SHP77 (cell line): ENCODE data around the gene EBF3.

ENCODE experiments used
- DNase-seq, 2 experiments: peaks; one replicate each; lab custom pipeline; 2025; lab: John Stamatoyannopoulos, UW

Gene EBF3

GRCh38 chr10:129909531-129910256, 54.4 kb downstream of the EBF3 start:
- DNase-seq: no peak

- no peak for DNase-seq
Measured at GRCh38 chr10:129909080-129909479, 55.0 kb downstream of the EBF3 start.

DNA sequence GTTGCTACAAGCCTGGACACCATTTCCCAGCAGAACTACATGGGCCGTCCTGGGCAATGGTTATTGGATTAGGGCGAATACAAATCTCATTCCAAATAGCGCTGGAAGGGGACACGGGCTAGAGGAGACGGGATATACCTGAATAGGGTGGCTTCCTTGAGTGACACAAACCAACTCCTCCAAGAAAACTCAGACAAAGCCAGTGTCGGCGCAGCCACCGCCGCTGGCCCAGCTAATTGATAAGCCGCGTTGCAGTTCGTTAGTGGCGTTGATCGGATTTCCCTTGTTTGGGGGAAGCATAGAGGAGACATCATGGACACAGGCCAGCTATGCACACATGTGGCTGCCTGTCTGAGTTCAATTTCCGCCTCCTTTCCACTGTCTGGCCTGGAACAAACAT, 55.7 kb downstream of the EBF3 start:
- no peak for DNase-seq

DNA sequence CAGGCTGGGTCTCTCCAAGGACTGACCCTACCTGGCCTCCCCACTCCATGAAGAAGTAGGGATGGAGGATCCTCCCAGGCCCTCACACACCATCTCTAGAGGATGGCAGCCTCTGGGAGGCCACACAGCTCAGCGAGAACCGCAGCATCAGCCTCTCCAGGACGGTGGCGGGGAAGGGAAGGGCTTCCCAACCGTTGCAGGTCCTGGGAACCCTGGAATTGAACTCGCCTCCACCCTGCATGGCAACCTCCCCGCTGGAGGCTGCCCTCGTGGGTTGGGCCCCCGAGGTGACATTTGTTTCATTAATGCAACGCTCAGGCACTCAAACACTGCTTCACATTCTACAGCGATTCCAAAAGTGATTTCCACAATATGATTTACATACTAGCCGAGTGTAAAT, 58.5 kb downstream of the EBF3 start:
- no peak for DNase-seq

GRCh38 chr10:129904323-129904722, 59.8 kb downstream of the EBF3 start:
- no peak for DNase-seq

GRCh38 chr10:129901389-129902006, 62.6 kb downstream of the EBF3 start:
- DNase-seq: no peak

- no peak for DNase-seq
Measured at GRCh38 chr10:129900825-129901224, 63.2 kb downstream of the EBF3 start.

DNA sequence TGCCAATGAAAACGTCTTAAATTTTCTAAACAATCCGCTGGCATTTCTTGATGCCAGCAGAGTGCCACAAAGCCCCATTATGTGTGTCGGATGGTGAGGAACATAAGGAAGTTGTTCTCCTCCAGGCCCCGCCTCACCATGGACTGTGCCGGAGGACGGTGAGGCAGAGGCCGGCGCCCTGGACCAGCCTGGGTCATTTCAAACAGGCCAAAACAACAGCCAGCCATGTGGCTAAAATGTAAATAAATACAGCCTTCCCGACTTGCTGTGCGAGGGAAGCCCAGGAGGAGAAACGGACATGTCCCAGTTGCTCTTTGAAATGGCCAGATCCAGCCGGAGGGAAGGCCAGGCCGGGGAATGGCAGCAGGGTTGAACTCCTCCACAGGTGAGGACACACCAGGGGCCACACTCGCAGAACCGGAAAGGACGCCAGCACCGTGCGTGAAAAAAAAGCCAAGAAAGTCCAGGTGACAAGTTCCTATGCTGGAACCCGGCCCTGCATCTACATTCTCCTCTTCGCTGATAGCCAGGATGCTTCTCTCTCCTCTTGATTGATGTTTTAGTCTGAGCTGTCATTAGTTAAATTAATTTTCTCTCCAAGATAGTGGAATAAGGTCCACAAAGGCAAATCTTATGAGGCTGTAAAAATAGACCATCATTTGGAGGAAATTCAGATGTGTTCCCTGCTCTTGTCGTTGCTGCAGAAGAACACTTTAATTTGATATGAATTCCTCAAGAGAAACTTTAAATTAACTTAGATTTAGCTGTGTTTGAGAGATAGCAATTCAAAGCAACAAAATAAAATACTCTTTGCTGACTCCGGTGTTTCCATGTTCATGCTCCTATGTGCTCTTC, 64.6 kb downstream of the EBF3 start:
- no peak for DNase-seq

- DNase-seq: no peak
Measured at GRCh38 chr10:129898706-129899268, 65.3 kb downstream of the EBF3 start.

DNA sequence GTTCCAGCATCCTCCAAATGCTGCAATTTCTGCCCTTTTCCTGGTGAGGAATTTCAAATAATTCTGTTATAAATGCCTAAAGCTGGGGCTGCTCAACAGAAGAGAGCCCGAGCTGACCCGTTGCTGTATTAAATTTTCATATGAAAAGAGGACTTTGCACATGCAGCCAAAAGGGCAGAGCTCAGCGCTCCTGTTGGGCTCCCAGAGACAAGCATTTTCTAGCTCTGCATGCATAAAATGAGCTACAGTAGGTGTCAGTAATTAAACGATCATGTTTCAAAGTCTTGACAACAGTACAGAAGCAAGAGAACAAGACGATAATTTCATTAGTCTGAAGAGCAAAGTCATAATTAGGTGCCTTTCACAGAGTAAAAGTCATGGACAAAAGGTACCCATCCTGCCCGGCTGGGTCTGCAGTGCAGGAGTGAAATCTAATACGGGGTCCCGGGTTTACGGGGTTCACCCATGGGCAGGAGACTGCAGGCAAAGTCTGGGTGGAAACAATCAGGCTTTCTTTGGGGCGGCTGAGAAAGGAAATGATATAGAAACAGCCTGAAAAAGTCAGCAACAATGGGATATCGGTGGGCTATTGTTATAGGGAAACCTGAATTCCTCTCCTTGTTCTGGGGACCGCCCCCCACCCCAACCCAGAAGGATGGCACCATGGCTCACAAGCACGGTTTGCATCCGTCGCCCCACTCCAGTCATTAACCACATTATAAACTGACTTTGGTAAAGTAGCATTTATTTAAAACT, 66.0 kb downstream of the EBF3 start:
- no peak for DNase-seq

DNA sequence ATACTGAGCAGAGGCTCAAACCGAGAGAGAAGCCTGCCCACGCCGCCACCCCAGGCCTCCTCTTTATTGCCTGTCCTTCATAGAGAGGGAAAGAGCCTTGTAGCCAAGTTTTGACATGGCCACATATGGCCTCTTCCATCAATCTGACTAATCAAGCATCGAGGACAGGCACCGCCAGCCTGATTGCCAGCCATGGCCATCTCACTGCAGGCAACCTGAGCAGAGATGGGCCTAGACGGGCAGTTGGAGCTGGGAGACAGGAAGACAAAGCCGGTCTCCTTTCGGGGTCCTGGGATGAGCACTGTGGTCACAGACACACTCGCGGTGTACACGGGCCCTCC, 67.2 kb downstream of the EBF3 start:
- DNase-seq: no peak

- no peak for DNase-seq
Measured at GRCh38 chr10:129896136-129896859, 67.8 kb downstream of the EBF3 start.

GRCh38 chr10:129895811-129896135, 68.3 kb downstream of the EBF3 start:
- DNase-seq: no peak

DNA sequence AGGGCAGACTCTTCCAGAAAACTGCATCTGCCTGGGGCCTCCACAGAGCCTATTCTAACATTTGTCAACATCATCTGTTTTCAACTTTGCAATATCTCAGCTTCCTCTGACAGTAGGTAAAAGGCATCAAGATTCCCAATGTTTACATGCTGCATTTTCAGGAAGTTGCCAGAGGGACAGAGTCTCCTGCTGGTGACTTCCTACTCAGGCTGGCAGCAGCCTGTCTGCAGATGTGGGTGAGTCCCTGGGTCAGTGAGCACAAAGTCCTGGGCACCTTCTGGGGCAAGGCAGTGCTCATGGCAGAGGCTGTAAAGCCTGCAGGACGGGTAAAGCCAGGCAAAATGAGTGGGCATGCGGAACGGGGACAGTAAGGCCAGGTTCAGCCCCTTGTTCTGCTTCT, 69.4 kb downstream of the EBF3 start:
- DNase-seq: no peak

GRCh38 chr10:129893104-129894089, 70.7 kb downstream of the EBF3 start:
- DNase-seq: no peak

- DNase-seq: no peak
Measured at GRCh38 chr10:129892548-129893052, 71.5 kb downstream of the EBF3 start.

DNA sequence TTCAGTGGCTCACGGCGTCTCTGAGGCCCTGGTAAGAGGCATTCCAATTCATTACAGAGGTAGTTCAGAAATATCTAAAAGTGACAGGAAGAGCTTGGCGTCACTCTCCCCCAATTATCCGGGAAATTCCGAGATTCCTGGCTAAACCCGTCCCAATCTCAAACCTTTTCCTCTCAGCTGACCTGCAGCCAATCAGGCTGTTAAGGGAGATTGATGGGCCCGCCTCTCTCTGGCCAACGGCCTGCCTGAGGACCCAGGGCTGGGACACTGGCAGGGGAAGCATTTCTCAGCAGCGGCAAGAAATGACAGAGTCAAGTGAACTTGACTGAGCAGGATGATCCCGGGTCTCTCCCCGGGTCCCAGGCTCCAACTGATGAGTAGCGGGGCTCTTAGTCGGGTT, 72.3 kb downstream of the EBF3 start:
- DNase-seq: no peak

- DNase-seq: no peak
Measured at GRCh38 chr10:129890170-129890569, 73.9 kb downstream of the EBF3 start.

DNA sequence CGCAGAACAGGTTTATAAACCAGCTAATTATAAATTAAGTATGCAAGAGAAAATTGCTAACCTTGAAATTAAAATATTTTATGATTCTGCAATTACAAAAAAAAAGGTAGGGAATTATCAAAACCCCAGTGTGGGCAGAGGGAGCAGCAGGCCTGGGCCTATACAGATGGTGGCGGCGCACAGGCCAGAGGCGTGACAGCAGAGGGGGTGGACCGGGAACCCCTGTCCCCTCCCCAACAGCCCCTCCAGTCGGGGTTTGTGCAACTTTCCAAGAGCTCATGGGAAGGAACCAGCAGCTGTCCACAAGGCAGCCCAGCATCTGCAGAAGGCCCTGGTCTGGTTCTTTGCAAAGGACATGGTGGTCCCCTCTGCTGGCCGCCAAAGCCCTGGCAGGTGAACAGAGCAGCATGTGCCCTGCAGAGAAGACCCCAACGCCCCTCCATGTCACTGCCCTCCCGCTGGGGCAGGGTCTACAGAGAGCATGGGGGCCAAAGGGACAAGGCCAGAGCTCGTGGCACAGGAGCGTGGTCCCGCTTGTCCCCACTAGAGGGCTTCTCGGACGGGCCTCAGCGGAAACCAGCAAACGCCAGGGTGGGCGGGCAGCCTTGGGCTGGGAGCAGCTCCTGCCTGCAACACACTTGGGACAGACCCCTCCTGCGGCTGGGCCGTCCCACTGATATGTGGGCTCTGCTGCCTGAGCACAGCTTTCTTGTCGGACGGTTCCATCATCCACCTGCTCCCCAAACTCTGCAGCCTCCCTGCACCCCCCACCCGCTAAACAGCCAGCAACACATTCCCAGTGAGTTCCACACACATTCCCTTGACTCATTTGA, 75.1 kb downstream of the EBF3 start:
- DNase-seq: peak in 1 of 2 experiments; percentile 39
